ENCODE measurements around the gene HIVEP2. TPM values are rescaled to one million over a fixed set of nuclear protein-coding genes. Genes with fewer than 3 reads are reported as not detected.

The HIVEP2 gene
- total and polyA plus RNA-seq, 4 donors: 3.0 to 23.8 (median 11.2) TPM

DNA sequence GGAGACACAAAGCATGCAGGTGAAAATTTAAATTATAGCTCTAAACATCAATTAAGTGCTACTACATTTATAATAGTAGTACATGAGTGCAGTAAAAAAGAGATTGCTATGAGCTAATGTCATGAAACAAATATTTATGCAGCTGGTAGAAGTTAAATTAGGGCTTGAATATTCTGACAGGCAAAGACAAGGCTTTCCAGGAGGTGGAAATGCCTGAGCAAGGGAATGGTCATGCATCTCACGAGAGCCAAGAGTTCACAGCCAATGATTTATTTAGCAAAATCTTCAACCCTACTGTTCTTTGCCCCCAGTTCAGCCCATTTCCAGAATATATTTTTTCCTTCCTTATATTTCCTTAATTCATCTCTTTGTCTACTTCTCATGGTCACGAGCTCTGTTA, 128.9 kb downstream of the HIVEP2 start:
- Histone ChIP-seq H3K27me3 (ENCODE audit: control insufficient read depth in 3 of 3, insufficient read depth in 3 of 3, low read length in 2 of 3) (no peaks in the 10 kb centered on the region), H3K36me3 (ENCODE audit: control insufficient read depth in 4 of 4, insufficient read depth in 4 of 4, low read length in 4 of 4) (no peaks in the 10 kb centered on the region), H3K9ac (ENCODE audit: insufficient read depth in 1 of 2, low read length in 2 of 2) (no peak overlapping the region), H3K27ac (ENCODE audit: low read depth in 1 of 2, low read length in 1 of 2) (no peak overlapping the region), H3K4me3 (no peak overlapping the region), H3K9me3 (ENCODE audit: control insufficient read depth in 4 of 4, insufficient read depth in 3 of 4, low read length in 3 of 4) (no peaks in the 10 kb centered on the region), H3K4me1 (ENCODE audit: control insufficient read depth in 5 of 5, insufficient read depth in 5 of 5, low read length in 5 of 5) (peaks cover 0 to 27% (median 19%) of the 10 kb centered on the region in 5 donors)
- TF ChIP-seq, protein P1, sequence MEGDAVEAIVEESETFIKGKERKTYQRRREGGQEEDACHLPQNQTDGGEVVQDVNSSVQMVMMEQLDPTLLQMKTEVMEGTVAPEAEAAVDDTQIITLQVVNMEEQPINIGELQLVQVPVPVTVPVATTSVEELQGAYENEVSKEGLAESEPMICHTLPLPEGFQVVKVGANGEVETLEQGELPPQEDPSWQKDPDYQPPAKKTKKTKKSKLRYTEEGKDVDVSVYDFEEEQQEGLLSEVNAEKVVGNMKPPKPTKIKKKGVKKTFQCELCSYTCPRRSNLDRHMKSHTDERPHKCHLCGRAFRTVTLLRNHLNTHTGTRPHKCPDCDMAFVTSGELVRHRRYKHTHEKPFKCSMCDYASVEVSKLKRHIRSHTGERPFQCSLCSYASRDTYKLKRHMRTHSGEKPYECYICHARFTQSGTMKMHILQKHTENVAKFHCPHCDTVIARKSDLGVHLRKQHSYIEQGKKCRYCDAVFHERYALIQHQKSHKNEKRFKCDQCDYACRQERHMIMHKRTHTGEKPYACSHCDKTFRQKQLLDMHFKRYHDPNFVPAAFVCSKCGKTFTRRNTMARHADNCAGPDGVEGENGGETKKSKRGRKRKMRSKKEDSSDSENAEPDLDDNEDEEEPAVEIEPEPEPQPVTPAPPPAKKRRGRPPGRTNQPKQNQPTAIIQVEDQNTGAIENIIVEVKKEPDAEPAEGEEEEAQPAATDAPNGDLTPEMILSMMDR (IDR thresholded peaks at IDR 0.05; ENCODE audit: control extremely low read depth, extremely low read depth): no peak
- WGBS, 2 donors: 43 to 93% methylated on average over 2 of the region's 2 CpGs
- ATAC-seq (ENCODE audit: insufficient read depth, low FRiP score) (no peak), DNase-seq (no peak)

DNA sequence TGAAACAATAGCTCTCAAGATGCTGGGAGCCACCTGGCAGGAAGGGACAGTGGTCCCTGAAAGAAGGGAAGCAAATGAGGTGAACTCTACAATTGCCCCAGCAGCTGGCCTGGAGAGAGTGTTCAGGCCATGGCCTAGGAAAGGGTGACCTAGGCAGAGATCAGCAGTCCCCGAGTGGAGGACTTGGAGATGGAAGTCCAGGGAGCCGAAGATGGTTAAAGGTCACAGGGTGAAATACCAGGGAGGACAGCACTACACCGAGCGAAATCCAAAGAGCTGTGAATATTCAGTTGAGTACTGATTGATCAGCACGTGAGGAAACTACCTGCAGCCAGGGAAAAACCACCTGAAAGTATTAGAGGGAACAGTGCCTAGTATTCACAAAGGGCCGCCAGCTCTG, 133.1 kb downstream of the HIVEP2 start:
- Histone ChIP-seq H3K27ac (ENCODE audit: low read depth in 1 of 2, low read length in 1 of 2) (no peak overlapping the region), H3K4me3 (no peak overlapping the region), H3K4me1 (ENCODE audit: control insufficient read depth in 5 of 5, insufficient read depth in 5 of 5, low read length in 5 of 5) (peaks cover 0 to 15% (median 8%) of the 10 kb centered on the region in 5 donors), H3K9ac (ENCODE audit: insufficient read depth in 1 of 2, low read length in 2 of 2) (no peak overlapping the region), H3K36me3 (ENCODE audit: control insufficient read depth in 4 of 4, insufficient read depth in 4 of 4, low read length in 4 of 4) (no peaks in the 10 kb centered on the region), H3K27me3 (ENCODE audit: control insufficient read depth in 3 of 3, insufficient read depth in 3 of 3, low read length in 2 of 3) (no peaks in the 10 kb centered on the region), H3K9me3 (ENCODE audit: control insufficient read depth in 4 of 4, insufficient read depth in 3 of 4, low read length in 3 of 4) (no peaks in the 10 kb centered on the region)
- ATAC-seq (ENCODE audit: insufficient read depth, low FRiP score) (no peak), DNase-seq (no peak)
- WGBS, 2 donors: 96 to 98% methylated on average over 6 of the region's 6 CpGs
- TF ChIP-seq, protein P1 (IDR thresholded peaks at IDR 0.05; ENCODE audit: control extremely low read depth, extremely low read depth): no peak

DNA sequence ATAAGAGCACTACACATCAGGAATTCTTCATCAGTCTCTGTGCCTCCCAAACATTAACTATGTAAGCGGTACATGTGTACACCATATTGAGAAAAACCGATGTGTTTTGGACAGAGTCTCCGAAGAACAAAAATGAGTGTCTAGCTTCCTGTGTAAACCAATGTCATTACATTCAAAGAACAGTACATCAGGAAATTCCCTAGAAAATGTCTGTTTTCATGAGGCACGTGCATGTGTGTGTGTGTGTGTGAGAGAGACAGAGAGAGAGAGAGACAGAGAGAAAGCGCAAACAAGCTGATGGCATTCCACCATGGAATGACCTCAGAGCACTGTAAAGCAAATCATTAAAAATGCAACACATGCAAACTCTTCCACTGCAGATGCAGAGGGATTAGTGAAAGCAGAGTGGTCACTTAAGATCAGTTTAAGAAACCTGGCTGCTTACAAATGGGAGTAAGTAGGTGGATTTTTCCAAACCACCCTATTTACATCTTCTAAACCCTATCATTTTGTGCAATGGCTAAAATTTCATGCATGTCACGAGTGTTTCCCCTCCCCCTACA, 133.9 kb downstream of the HIVEP2 start:
- no peaks in the 10 kb centered on the region for H3K36me3 ChIP-seq (ENCODE audit: control insufficient read depth in 4 of 4, insufficient read depth in 4 of 4, low read length in 4 of 4)
- DNase-seq: peak; percentile 65 to 89 (median 82)
- ATAC-seq (ENCODE audit: insufficient read depth, low FRiP score): no peak

More for the DNA sequence above, 133.9 kb downstream of the HIVEP2 start:
- TF ChIP-seq, protein P1 (IDR thresholded peaks at IDR 0.05; ENCODE audit: control extremely low read depth, extremely low read depth): no peak
- WGBS, 2 donors: 73 to 79% methylated on average over 6 of the region's 6 CpGs
- H3K9me3 ChIP-seq (ENCODE audit: control insufficient read depth in 4 of 4, insufficient read depth in 3 of 4, low read length in 3 of 4): no peaks in the 10 kb centered on the region
- no peaks in the 10 kb centered on the region for H3K27me3 ChIP-seq (ENCODE audit: control insufficient read depth in 3 of 3, insufficient read depth in 3 of 3, low read length in 2 of 3)
- peak overlapping the region in 1 of 2 donors; percentile 42 for H3K9ac ChIP-seq (ENCODE audit: insufficient read depth in 1 of 2, low read length in 2 of 2)
- no peak overlapping the region for H3K4me3 ChIP-seq
- H3K27ac ChIP-seq (ENCODE audit: low read depth in 1 of 2, low read length in 1 of 2): no peak overlapping the region
- peaks cover 0 to 15% (median 8%) of the 10 kb centered on the region in 5 donors for H3K4me1 ChIP-seq (ENCODE audit: control insufficient read depth in 5 of 5, insufficient read depth in 5 of 5, low read length in 5 of 5)

Data from lung (tissue), 12 donors.